ENCODE measurements around the gene PRR14L. TPM values are rescaled to one million over a fixed set of nuclear protein-coding genes. Genes with fewer than 3 reads are reported as not detected.

Gene PRR14L
- total RNA-seq, 1 donor from 2014 or later = 68.9 TPM

- Mint-ChIP-seq H3K4me1 (ENCODE audit: unreplicated experiment) (peaks cover 7% of the 10 kb centered on the region), H3K27ac (peak overlapping the region; percentile 65), H3K4me3 (no peak overlapping the region), H3K9me3 (no peaks in the 10 kb centered on the region), H3K36me3 (peaks cover 15% of the 10 kb centered on the region), H3K27me3 (no peaks in the 10 kb centered on the region)
- no peak for TF ChIP-seq CTCF (conservative IDR thresholded peaks at IDR 0.05)
- no peak for DNase-seq (ENCODE audit: extremely low spot score, unreplicated experiment)
Observed at GRCh38 chr22:31651664-31652063, 98.3 kb downstream of the PRR14L start.

- H3K27me3 Mint-ChIP-seq = no peaks in the 10 kb centered on the region
- no peak overlapping the region for H3K27ac Mint-ChIP-seq
- no peak for TF ChIP-seq CTCF (conservative IDR thresholded peaks at IDR 0.05)
- peaks cover 21% of the 10 kb centered on the region for H3K36me3 Mint-ChIP-seq
- DNase-seq (ENCODE audit: extremely low spot score, unreplicated experiment) = no peak
- H3K4me1 Mint-ChIP-seq (ENCODE audit: unreplicated experiment) = peaks cover 7% of the 10 kb centered on the region
- no peaks in the 10 kb centered on the region for H3K9me3 Mint-ChIP-seq
- no peak overlapping the region for H3K4me3 Mint-ChIP-seq
Observed at GRCh38 chr22:31650391-31650790, 99.5 kb downstream of the PRR14L start.

- no peak overlapping the region for H3K4me3 Mint-ChIP-seq
- H3K9me3 Mint-ChIP-seq = no peaks in the 10 kb centered on the region
Observed at GRCh38 chr22:31647523-31648320, 102.2 kb downstream of the PRR14L start.

GRCh38 chr22:31647066-31647465 lies 102.9 kb downstream of the PRR14L start:
- H3K36me3 Mint-ChIP-seq = peaks cover 21% of the 10 kb centered on the region
- no peaks in the 10 kb centered on the region for H3K9me3 Mint-ChIP-seq
- no peaks in the 10 kb centered on the region for H3K4me1 Mint-ChIP-seq (ENCODE audit: unreplicated experiment)
- no peaks in the 10 kb centered on the region for H3K27me3 Mint-ChIP-seq
- DNase-seq (ENCODE audit: extremely low spot score, unreplicated experiment) = no peak
- TF ChIP-seq CTCF (conservative IDR thresholded peaks at IDR 0.05) = no peak
- H3K27ac Mint-ChIP-seq = peak overlapping the region; percentile 91
- no peak overlapping the region for H3K4me3 Mint-ChIP-seq

More at GRCh38 chr22:31647523-31648320, 102.2 kb downstream of the PRR14L start:
- no peaks in the 10 kb centered on the region for H3K4me1 Mint-ChIP-seq (ENCODE audit: unreplicated experiment)
- no peaks in the 10 kb centered on the region for H3K27me3 Mint-ChIP-seq
- H3K27ac Mint-ChIP-seq = peak overlapping the region; percentile 91
- DNase-seq (ENCODE audit: extremely low spot score, unreplicated experiment) = no peak
- H3K36me3 Mint-ChIP-seq = peaks cover 21% of the 10 kb centered on the region
- no peak for TF ChIP-seq CTCF (conservative IDR thresholded peaks at IDR 0.05)

- Mint-ChIP-seq H3K27ac (peak overlapping the region; percentile 91), H3K4me1 (ENCODE audit: unreplicated experiment) (no peaks in the 10 kb centered on the region), H3K9me3 (no peaks in the 10 kb centered on the region), H3K27me3 (no peaks in the 10 kb centered on the region), H3K4me3 (no peak overlapping the region), H3K36me3 (peaks cover 21% of the 10 kb centered on the region)
- no peak for TF ChIP-seq CTCF (conservative IDR thresholded peaks at IDR 0.05)
- no peak for DNase-seq (ENCODE audit: extremely low spot score, unreplicated experiment)
Observed at GRCh38 chr22:31646186-31647019, 103.5 kb downstream of the PRR14L start.

Data from type B pancreatic cell (in vitro differentiated cells).